Fibroblast of gingiva (primary cell): ENCODE results near the gene BTBD18.

Source experiments
- DNase-seq: peaks from one replicate; pipeline ENCODE4 v3.0.0-alpha.2; 2011; ENCODE audit warnings: low read depth

BTBD18 gene, protein sequence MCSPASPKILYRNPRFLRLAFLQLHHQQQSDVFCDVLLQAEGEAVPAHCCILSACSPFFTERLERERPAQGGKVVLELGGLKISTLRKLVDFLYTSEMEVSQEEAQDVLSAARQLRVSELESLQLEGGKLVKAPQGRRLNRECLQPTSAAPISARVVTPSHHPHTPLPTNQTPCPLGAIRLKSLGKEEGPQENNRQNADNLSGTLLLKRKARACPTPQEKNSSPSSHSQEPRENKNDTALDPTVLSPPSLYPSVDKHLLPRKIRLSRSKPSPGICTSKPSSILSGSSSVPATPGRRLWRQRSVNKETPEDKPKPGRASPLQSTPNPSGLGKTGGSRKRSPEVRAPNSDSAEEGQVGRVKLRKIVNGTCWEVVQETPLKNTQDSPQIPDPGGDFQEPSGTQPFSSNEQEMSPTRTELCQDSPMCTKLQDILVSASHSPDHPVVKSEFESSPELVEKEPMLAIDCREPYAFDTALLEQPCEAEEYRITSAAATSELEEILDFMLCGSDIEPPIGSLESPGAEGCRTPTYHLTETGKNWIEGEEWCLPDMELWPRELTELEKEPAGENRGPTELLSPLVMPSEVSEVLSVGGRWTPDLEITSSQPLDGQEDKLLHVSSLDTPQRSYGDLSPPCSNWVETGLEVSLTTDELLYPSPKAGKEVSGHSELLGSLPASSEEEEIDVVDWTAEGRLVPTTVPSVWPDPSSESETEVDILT

DNA sequence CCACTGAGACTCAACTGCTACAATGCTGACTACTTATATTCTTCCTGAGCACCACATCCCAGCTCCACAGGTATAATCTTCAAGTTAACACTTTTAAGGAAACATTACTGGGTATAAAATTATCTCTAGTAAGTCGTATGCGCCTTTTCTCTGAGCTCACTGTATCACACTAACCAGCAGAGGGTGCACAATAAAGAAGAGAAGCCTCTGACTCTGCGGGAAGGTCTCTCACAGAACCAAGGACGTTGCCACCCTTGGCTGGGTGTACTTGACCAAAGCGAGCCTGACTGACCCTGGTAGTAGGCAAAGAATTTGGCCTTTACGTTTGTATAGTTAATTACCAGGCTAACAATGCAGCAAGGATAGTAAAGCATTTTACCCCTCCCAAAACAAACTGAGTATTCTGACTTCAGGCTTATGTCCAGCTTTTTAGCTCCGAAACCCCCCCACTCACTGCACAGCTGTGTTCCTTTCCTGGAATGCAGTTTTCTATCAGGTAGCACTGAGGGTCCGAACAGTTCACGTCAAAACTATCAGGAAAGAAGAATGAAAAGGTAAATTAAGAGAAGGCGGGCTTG, at the start of gene BTBD18:
TSS of gene BTBD18 (minus strand) at position 144 of the 578 bp plus-strand sequence. CDS start 631 bp downstream, outside the sequence.
- peak; percentile 38 for DNase-seq

DNA sequence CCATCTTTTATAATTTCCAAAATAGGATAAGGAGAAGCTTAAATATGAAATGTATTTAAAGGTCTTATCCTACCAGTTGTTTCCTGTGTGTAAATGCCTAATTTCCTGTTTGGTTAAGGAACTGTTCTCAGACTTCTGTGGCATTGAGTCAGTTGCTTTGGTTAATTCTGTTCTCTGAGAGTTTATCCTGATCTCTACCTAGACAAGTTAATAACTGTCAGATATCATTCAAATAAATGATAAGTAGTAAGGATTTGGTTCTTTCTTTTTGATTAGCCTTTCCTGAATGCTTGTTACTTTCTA, 49.5 kb upstream of the BTBD18 start:
- DNase-seq = no peak

DNA sequence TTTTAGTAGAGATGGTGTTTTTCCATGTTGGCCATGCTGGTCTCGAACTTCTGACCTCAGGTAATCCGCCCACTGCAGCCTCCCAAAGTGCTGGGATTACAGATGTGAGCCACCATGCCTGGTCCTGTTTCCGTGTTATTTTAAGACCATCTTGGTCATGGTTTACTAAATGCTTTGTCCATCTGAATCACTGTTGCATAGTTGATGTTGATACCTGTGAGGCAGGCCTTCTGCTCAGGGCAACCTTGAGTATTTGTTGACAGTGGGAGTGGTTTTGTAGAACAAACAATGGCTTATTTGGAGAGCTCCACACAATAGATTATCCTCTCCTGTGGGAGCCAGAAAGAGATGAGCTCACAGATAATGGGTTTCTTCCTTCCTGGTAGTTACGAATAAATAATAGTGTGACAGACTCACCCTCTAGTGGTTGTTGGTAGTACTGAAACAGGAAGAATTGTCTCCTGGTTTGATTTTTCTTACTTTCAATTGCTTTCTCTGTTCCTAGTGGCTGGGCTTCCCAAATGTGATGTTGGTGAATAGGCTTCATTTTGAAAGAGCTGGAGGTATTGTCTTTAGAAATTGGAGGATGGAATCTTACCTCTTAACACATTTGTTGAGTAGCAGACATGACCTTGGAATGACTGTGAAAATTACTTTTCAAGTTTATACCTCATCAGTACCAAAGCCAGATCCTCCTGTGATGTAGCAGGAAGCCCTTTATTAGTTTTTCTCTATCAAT, 49.0 kb upstream of the BTBD18 start:
- peak; percentile 60 for DNase-seq

DNA sequence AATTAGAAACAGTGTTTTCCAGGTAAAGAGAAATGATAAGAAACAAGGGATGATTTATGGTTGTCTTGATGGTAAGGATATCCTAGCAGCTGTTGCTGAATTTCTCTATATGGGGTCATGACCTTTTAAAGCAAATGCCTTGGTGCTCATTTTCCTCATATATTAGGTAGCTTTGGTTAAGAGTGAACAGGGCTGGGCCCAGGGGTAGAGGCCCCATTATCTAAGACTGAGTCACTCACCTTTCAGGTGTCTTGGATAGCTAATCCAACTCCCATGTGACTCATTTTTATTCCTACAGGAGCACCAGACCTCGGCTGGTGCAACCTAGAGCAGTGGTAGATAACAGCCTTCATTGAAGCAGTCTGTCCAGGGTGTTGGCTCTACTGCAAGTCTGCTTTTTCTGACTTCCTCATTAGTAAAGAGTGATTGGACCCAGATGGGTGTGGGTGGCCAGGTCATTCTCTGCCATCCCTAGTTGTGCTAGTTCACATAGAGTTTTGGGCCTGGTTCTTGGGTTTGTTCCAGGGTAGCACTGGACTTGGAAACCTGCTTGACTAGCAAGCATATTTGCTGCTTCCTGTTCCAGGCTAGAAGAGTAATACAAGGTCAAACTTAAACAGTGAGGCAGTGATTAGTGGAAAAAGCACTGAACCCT, 47.4 kb upstream of the BTBD18 start:
- peak; percentile 73 for DNase-seq

DNA sequence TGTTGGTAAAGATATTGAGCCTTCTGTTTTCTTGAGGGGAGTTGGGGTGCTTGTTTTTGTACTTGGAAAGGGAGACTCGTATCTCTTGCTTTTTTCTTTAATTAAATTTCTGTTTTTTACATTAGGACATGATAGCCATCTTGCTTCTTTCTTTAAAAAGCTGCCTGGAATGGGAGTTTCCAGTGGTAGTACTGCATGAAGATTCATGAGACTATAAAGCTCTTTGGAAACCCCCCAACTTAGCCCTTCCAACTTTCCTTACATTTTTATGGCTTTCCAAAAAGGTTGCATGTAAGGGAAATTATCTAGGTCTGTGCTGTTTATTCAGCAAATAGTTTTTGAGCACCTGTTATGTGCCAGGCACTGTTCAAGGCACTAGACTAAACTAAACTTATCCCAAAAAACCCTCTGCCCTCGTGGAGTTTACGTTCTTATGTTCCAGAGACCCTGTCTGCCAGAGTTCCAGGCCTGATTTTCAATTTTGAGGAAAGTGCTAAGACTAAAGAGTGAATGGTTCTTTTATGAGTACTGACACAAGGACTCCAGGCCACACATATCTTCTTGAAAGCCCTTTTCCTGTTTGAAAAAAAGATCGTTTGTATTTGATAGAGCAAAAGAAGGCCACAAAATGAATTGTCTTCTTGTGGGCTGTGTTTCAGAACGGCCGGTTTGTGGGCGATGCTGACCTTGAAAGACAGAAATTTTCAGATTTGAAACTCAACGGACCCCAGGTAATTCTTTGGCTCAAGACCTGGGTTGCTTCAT, 41.9 kb upstream of the BTBD18 start:
- no peak for DNase-seq

DNA sequence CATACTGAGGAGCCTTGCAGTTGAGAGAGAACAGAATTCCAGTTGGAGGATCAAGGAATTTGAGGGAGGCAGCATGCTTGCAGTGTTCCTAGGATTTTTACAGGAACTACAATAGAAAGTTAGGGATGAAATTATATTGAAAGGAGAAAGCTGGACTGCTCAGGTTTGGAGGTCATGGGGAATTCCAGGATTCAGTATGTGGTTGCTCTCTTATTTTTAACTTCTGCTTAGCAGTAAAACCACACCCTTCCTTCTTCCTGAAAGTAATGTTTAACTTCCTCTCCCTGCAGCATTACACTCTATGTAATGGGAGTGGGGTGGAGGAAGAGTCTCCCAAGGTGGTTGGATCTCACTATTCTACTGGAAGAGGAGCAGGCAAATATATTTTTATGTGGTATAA, 41.3 kb upstream of the BTBD18 start:
- DNase-seq = no peak

DNA sequence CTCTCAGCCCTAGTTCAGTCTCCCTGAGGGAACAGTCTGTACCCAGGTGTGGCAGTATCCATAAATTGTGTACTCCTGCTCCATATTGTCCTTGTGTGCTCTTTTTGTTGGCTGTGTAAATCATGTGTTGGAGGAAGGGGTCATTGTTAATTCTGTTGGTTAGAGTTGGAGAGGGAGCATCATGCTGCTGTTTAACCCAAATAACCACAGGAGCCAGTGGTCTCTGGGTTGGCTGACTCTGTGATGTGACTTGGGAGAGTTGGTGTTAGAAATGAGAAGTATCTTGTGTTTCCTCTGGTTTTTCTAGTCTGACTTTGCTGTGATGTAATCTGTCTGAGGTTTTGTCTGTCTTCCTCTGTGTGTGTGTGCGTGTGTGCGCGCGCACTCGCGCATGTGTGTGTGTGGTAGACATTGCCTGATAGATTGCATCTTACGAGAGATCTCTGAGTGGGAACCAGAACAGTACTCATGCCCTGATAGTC, 40.5 kb upstream of the BTBD18 start:
- DNase-seq = no peak

DNA sequence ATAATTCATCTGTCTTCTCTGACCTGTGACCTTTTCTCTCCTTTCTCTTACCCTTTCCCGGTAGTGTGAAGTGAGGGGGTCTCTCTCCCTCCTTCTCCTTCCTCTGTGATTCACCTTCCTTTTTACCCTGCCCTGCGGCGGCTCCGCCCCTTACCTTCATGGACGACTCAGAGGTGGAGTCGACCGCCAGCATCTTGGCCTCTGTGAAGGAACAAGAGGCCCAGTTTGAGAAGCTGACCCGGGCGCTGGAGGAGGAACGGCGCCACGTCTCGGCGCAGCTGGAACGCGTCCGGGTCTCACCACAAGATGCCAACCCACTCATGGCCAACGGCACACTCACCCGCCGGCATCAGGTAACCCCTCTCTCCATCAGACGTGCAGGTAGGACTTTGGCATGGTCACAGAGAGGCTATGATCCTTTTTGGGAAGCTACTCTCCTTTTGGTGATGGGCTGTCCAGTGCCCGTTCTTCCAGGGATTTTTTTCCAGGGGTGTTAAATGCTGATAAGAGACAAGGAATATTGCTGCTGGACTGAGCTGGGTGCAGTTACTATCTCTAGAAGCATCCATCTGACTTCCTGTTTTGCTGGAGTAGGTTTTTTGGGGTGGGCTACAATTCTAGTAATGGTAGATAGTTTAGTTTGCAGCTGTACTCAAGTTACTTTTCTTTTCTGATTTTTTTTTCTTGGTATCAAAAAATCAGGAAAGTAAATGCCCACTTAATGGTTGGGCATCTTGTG, 39.9 kb upstream of the BTBD18 start:
- DNase-seq = no peak

DNA sequence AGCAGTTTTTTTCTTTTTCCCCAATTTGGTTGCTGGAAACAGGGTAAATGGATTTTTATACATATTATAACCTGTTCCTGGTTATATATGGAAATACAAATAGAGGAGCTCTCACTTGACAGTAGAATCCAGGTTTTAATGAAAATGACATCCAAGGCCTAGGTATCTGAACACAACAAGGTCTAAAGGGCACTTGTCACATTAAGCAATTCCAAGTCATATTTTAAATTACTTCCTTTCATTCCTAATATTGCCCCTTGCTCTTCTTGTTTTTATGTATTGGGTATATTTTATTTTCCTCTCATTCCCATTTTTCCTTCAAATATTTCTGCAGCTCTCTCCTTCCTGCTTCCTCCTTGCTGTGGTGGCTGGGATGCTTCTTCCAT, 37.1 kb upstream of the BTBD18 start:
- DNase-seq = no peak

DNA sequence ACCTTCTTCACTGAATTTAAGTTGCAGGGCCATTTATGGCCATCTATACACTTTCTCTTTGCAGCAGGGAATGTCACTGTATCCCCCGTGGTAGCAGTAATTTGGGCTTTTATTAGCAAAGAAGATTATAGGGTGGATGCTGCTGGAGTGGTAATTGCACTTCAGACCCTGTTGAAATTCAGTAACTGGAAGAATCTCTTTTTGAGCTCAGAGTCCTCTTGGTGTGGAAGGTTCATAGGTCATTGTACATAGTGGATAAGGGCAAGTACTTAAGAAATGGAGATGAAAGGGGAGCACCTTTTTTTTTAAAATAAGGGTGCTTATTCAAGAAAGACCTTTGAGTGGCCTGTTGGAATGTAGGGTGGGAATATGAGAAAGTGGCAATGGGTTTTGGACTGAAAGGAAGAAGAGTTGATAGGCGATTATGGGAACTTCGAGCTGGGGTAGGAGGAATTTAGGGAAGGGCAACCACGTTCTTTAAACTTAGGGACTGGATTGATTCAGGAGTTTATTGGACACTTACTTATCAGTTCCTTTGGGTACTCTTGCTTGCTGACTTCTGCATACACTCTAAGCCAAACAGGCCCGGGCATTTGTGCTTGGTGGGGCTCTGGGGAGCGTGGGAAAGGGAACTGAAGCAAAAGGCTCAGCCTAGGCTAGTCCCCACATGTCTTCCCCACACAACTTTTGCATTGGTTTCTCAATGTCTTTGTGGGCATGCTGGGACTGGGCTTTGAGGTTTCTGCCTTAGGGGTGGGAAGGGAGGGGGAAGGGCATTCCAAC, 36.5 kb upstream of the BTBD18 start:
- no peak for DNase-seq

DNA sequence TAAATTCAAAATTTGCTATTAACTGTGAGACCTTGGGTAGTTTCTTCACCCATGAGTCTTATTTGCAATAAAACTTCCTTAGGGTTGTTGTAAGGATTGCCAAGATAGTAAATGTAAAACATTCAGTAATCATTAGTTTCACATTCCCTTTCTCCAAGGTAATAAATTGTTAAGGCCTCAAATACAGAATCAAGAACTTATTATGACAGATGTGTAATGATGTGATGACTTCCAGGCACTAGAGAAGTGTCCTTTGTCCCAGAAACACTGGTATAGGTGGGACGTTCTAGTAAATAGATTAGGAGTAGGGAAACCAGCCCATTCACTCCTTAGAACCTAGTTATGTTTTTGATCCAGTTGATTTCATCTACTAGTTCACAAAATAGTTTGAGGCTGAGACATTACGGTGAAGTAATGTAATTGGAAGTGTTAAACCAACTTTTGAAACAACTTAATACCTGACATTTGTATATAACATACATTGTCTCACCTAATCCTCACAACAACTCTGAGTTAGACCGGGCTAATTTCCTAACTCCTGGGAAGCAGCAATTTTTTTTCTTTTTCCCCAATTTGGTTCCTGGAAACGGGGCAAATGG, 35.5 kb upstream of the BTBD18 start:
- DNase-seq = no peak

DNA sequence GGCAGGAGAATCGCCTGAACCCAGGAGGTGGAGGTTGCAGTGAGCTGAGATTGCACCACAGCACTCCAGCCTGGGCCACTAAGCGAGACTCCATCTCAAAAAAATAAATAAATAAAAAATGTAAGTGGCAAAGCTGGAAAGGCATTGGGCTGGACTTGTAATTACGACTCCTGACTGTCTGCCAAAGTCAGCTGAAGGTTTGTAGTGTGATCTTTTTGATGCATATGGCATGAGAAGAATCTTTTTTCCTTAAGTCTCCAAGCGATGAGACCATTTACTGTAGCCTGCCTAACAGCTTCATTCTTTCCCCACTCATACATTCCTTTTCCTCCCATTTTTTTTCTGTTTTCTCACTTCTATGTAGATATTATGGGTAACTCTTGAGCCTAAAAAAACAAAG, 34.8 kb upstream of the BTBD18 start:
- DNase-seq = no peak

DNA sequence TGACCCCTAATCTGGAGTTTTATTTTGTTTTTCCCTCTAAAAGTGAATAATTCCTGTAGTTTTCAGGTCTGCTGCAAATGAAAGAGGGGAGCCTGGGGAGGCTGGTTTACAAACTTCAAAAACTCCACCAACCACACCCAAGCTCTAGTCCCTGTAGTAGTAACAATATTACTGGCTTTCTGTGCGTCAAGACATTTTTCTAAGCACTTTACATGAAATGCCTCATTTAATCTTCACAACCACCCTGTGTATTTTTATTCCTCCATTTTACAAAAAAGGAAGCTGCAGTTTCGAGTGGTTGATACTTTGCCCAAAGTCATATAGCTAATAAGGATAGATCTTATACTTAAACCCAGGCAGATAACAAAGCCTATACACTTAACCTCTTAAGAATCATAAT, 33.5 kb upstream of the BTBD18 start:
- DNase-seq = no peak

DNA sequence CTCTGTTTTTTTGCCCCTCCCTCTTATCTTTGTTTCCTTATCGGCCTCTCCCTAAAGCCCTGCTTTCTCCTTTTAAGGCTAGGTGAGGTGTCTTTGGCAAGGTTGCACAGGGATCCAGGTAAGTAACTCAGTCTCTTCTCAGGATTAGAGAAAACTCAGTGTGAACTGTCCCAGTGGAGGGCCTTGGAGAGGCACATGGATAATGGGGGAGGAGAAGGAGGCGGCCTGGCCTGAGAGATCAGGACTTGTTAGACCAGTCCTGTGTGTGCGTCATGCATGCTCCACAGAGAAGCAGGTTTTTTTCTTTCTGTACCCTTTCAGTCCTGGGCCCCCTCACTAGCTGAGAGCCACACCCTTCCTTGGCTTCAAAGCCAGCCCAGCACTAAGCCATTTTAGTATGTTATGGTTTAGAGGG, 29.9 kb upstream of the BTBD18 start:
- DNase-seq = no peak

DNA sequence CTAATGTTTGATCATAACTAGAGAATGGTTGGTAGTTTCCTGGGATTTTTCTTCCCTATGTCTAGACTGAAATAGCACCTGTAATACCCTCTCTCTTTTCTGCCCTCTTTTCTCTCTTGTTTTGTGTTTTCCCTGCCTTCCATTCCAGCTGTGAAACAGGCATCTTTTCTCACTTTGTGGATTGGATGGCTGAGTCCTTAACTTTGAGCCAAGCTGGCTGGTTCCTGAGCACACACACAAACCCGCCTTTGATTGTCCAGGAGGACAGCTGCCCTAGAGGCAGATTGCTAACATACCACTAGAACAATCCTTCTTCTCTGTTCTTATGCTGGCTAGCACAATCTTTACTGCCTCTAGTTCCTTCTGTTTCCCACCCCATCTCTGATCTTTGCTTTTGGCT, 27.7 kb upstream of the BTBD18 start:
- peak; percentile 64 for DNase-seq

DNA sequence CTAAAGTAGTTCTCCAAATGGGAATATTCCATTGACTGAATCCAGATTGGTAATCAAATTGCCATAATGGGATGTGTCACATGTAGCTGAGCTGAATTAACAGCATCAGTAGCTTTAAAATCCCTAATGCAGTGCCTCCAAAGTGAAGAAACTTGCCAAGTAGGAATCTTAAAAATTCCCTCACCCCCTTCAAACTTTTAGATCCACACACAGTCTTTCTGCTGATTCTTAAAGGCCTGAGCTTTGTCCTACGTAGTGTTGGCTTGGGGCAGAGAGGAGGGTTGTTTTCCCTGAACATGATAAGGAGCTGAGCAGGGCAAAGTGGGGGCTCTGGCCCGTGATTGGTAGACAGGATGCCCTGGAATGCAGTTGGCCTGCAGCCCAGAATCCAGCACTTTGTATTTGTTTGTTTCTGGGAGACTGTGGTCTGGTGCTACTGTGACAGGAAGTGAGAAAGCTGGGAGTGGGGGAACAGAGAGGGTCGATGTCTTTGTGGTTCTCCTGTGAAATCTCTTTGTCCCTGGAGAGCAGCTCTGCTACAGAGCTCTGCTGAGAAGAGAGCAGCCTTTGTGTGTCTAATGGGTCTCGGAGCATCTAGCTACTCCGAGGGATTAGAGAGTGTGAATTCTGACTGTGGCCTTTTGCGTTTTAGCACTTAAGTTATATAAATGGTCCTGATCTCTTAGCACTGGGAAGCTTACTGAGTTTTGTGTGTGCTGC, 26.9 kb upstream of the BTBD18 start:
- DNase-seq = peak; percentile 95

DNA sequence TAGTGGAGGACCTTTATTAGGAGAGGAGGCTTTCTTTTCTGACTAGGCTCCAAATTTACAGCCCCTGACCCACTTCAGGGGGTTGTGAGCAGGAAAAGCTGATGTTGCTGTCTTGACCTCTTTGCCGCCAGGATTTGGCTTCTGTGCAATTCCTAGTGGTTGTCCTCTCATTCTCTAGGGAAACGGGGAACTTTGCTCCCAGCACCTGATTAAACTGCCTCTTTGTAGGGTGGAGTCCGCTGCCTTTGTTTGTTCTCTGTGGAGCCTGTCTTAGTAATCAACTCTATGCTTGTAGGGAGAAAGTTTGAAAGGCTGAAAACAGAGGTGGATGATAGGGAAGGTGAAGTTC, 26.3 kb upstream of the BTBD18 start:
- DNase-seq = no peak

DNA sequence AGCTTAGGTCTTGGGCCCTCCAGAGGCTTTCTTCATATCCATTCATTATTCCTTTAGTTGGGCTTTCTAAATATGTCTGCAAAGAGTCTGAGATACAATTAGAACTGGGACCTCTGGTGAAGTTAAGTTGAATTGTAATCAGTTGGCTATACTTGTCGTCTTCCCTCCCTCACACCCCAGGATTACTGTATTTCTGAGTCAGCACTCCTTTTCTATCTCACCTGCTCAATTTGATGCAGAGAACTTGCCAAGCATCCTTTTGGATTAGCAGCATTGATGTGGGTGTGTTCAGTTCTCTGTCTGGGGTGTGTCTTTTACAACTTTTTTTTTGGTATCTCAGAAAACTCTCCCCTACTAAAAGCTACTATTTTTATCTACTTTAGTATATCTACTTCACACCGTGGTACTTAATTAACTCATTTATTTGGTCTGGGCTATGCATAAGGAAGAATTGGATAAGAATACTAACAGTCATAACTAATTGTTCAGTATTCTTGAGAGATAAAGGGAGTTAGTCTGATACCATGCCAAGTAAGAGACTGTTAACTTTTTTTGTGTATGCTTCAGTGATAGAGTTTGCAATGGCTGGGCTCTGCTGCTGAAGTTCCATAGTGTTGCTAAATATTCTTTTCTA, 25.1 kb upstream of the BTBD18 start:
- no peak for DNase-seq
